Heart left ventricle (tissue), 16 donors: Measurements from ENCODE around the gene TERT. TPM values are rescaled to one million over a fixed set of nuclear protein-coding genes. Genes with fewer than 3 reads are reported as not detected.

Source experiments
- ATAC-seq, 4 donors: fragments of 200-7000 bp; cut with Tn5 transposase; one replicate each; pipeline ENCODE4 v1.9.1; 2020 to 2022; ENCODE audit warnings: moderate library complexity in 4 of 4, mild to moderate bottlenecking in 3 of 4, moderate number of reproducible peaks in 1 of 4
- DNase-seq, 5 donors: peaks; one replicate each; pipeline ENCODE4 v3.0.0-alpha.2; 2020
- H3K27ac ChIP-seq, 12 donors: fragments of 200-600 bp; sonication (generic) in 4 of 12; one replicate each; pipeline versions ENCODE4 v1.5.0 to v1.8.0; 2016 to 2022; ENCODE audit warnings: mild to moderate bottlenecking in 2 of 12
- H3K27me3 ChIP-seq, 9 donors: fragments of 200-600 bp; sonication (generic) in 2 of 9; one replicate each; pipeline versions ENCODE4 v1.5.1 to v1.8.0; 2016 to 2022; ENCODE audit warnings: mild to moderate bottlenecking in 3 of 9
- H3K36me3 ChIP-seq, 9 donors: fragments of 200-600 bp; sonication (generic) in 2 of 9; one replicate each; pipeline versions ENCODE4 v1.5.0 to v1.8.0; 2018 to 2022; ENCODE audit warnings: mild to moderate bottlenecking in 2 of 9
- H3K4me1 ChIP-seq, 12 donors: fragments of 200-600 bp; sonication (generic) in 4 of 12; one replicate each; pipeline versions ENCODE4 v1.5.0 to v1.8.0; 2016 to 2022; ENCODE audit warnings: mild to moderate bottlenecking in 3 of 12
- H3K4me3 ChIP-seq, 12 donors: fragments of 200-600 bp; sonication (generic) in 4 of 12; one replicate each; pipeline versions ENCODE4 v1.5.0 to v1.8.0; 2017 to 2022; ENCODE audit warnings: mild to moderate bottlenecking in 9 of 12, moderate library complexity in 4 of 12
- H3K9me3 ChIP-seq, 12 donors: fragments of 200-600 bp; sonication (generic) in 4 of 12; one replicate each; pipeline versions ENCODE4 v1.5.0 to v1.8.0; 2016 to 2022; ENCODE audit warnings: mild to moderate bottlenecking in 1 of 12
- POLR2A ChIP-seq, 2 donors: fragments of 450-650 bp; IDR thresholded peaks; one replicate each; pipeline ENCODE4 v1.6.1; 2017; ENCODE audit warnings: antibody characterized with exemption in 2 of 2, mild to moderate bottlenecking in 2 of 2, moderate library complexity in 2 of 2
- WGBS, 4 donors: extraction: QIAGEN DNeasy Blood & Tissue Kit in 2 of 4; methylation state at CpG; one replicate each; pipeline versions ENCODE4 v1.1.5 to v1.1.7; 2013 to 2018; 5-methylcytosine and 5-hydroxymethylcytosine counted together
- intact Hi-C, 10 donors: fragments of 100-400 bp; cut with DNase I; formaldehyde crosslinking; loops; one replicate each; pipeline versions ENCODE4 v1.11.1 to v1.14.2; 2022
- polyA plus RNA-seq, 2 donors: library from polyadenylated mRNA; stranded (reverse); fragments of 200-250 nt; gene quantifications; one replicate each; pipeline ENCODE4 v1.2.3, GENCODE V29; 2013
- total RNA-seq, 9 donors: library from RNA; depleted of rRNA in 2 of 9; stranded (reverse); fragments of >200 nt in 2 of 9; fragmentation: NEBNext Ultra II Directional in 3 of 9; extraction: Animal tissue kit (Norgen Biotek cat#: 25700) in 3 of 9; gene quantifications; one replicate each; pipeline versions ENCODE4 v1.1.0 to v1.2.4, GENCODE V29; 2016 to 2023
- TF ChIP-seq, protein P1 (sequence below), 12 donors: fragments of 200-600 bp; sonication (generic) in 4 of 12; IDR thresholded peaks; one replicate each; pipeline versions ENCODE4 v1.5.0 to v1.8.0; 2018 to 2022; ENCODE audit warnings: antibody characterized with exemption in 12 of 12, mild to moderate bottlenecking in 5 of 12
- donor health status: ischemic (EF 13 %, LVEDD 7.1; RV severe dilation, severe dysfunction).
- donor health status: healthy with polysubstance abuse.
- donor health status: DM: no; HTN: yes; CAD: no.
- donor health status: DM: no; HTN: no; CAD: no.
- donor health status: ischemic (EF 25% LVEDD 6.9; RV normal size, moderate dysfunction).
- donor health status: ischemic (EF 25% LVEDD 5.7; RV mildly dilated, moderate dysfunction).
- donor health status: healthy.
- donor health status: DM: yes; HTN: yes; CAD: no.
- donor health status: ischemic (EF 35%, LVEDD 5.7; RV mildly dilated, moderate dysfunction).
- donor health status: nonischemic (EF 11% LVEDD 7.7; RV severe dilation, severe dysfunction).
- donor health status: DM: yes; HTN: yes; CAD: no.
- donor health status: PGD.
- donor health status: ischemic (EF 29% LVEDD 5.4; RV normal size, mild dysfunction).
- donor health status: nonischemic (EF 23%, LVEDD 6.1; RV moderate dilation, normal function).

TERT gene
- total and polyA plus RNA-seq, 11 donors: not detected

DNA sequence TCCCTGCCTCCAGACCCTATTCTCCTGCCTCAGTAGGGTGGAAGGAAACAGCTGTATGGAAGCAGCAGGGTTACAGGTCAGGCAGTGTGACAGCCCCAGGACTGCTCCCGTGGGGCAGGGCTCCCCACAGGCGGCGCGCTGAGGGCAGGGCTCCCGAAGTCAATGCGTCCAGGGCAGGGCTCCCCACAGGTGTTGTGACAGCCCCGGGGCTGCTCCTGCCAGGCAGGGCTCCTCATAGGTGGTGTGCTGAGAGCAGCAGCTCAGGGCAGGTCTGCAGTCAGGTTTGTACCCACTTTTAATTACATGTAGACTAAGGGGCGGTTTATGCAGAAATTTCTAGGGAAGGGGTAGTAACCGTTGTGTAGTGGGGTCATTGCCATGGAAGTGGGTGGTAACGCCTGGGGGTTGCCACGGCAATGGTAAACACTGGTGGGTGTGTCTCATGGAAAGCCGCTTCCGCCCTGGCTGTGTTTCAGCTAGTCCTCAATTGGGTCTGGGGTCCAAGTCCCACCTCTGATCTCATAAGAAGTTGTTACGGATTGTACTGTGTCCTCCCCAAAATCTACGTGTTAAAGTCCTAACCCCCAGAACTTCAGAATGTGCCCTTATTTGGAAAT is 16.7 kb upstream of the TERT start:
- no peak for TF ChIP-seq POLR2A (IDR thresholded peaks at IDR 0.05)
- TF ChIP-seq, protein P1, sequence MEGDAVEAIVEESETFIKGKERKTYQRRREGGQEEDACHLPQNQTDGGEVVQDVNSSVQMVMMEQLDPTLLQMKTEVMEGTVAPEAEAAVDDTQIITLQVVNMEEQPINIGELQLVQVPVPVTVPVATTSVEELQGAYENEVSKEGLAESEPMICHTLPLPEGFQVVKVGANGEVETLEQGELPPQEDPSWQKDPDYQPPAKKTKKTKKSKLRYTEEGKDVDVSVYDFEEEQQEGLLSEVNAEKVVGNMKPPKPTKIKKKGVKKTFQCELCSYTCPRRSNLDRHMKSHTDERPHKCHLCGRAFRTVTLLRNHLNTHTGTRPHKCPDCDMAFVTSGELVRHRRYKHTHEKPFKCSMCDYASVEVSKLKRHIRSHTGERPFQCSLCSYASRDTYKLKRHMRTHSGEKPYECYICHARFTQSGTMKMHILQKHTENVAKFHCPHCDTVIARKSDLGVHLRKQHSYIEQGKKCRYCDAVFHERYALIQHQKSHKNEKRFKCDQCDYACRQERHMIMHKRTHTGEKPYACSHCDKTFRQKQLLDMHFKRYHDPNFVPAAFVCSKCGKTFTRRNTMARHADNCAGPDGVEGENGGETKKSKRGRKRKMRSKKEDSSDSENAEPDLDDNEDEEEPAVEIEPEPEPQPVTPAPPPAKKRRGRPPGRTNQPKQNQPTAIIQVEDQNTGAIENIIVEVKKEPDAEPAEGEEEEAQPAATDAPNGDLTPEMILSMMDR (IDR thresholded peaks at IDR 0.05): no peak
- no peaks in the 10 kb centered on the region for H3K36me3 ChIP-seq
- WGBS, 4 donors: 86 to 94% (median 88%) methylated on average over 13 to 15 of the region's 15 CpGs
- intact Hi-C loops: no loop called here
- no peak for ATAC-seq
- no peak overlapping the region for H3K27ac ChIP-seq
- no peak overlapping the region for H3K4me3 ChIP-seq
- peaks cover 0 to 25% (median 0%) of the 10 kb centered on the region in 9 donors for H3K27me3 ChIP-seq
- peaks cover 0 to 3% (median 0%) of the 10 kb centered on the region in 12 donors for H3K9me3 ChIP-seq
- no peak for DNase-seq
- H3K4me1 ChIP-seq: peaks cover 0 to 37% (median 0%) of the 10 kb centered on the region in 12 donors

DNA sequence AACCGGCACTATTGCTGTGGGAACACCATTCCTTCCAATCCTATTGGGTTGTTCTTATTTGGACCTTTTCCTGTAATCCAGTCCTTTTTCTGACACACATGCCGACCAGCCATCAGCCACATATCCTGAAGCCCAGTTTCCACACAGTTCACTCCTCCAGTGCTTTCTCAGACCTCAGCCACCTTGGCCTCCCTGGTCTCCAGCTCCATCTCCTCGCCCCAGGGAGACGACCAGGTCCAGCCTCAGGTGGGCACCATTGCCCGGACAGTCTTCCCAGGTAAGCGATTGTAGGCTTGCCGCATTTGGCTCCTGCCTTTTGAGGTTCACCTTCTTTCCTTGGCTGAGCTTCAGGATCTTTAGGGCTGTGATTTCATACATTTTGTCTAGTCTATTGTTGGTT is 15.2 kb upstream of the TERT start:
- Histone ChIP-seq H3K4me3 (no peak overlapping the region), H3K4me1 (peaks cover 0 to 24% (median 0%) of the 10 kb centered on the region in 12 donors), H3K27me3 (peaks cover 0 to 29% (median 0%) of the 10 kb centered on the region in 9 donors), H3K36me3 (no peaks in the 10 kb centered on the region), H3K9me3 (peaks cover 0 to 3% (median 0%) of the 10 kb centered on the region in 12 donors), H3K27ac (no peak overlapping the region)
- WGBS, 4 donors: 84 to 91% (median 89%) methylated on average over 7 of the region's 7 CpGs
- TF ChIP-seq, protein P1 (IDR thresholded peaks at IDR 0.05): no peak
- TF ChIP-seq POLR2A (IDR thresholded peaks at IDR 0.05): no peak
- ATAC-seq: no peak
- DNase-seq: no peak
- intact Hi-C loops: no loop called here

DNA sequence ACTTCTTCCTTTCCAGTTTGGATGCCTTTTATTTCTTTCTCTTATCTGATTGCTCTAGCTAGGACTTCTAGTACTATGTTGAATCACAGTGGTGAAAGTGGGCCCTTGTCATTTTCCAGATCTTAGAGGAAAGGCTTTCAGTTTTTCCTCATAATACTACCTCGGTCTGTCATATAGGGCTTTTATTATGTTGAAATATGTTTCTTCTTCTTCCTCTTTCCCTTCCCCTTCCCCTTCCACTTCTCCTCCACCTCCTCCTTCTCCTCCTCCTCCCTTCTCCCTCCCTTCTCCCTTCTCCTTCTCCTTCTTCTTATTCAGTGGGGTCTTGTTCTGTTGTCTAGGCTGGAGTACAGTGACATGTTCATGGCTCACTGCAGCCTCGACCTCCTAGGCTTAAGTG is 9.2 kb upstream of the TERT start:
- intact Hi-C loops: no loop called here
- no peak for DNase-seq
- H3K36me3 ChIP-seq: no peaks in the 10 kb centered on the region
- H3K9me3 ChIP-seq: peaks cover 0 to 11% (median 0%) of the 10 kb centered on the region in 12 donors
- no peak overlapping the region for H3K4me3 ChIP-seq
- no peaks in the 10 kb centered on the region for H3K4me1 ChIP-seq
- H3K27me3 ChIP-seq: peaks cover 0 to 6% (median 0%) of the 10 kb centered on the region in 9 donors
- ATAC-seq: no peak
- no peak overlapping the region for H3K27ac ChIP-seq
- WGBS, 4 donors: 63 to 72% (median 68%) methylated on average over 2 of the region's 2 CpGs
- no peak for TF ChIP-seq POLR2A (IDR thresholded peaks at IDR 0.05)
- TF ChIP-seq, protein P1 (IDR thresholded peaks at IDR 0.05): no peak

DNA sequence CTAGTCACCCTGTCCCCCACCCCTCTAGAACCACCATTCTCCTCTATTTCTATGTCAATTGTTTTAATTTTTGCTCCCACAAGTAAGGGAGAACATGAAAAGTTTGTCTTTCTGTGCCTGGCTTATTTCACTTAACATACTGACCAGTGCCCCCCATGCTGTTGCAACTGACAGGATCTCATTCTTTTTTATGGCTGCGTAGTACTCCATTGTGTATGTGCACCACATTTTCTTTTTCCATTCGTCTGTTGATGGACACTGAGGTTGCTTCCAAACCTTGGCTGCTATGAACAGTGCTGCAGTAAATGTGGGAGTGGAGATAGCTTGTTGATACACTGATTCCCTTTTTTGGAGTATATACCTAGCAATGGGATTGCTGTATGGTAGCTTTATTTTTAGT is 7.4 kb upstream of the TERT start:
- ATAC-seq: no peak
- WGBS, 4 donors: 83 to 90% (median 87%) methylated on average over 2 of the region's 2 CpGs

More for the DNA sequence above, 7.4 kb upstream of the TERT start:
- no peak for DNase-seq
- peaks cover 0 to 11% (median 0%) of the 10 kb centered on the region in 12 donors for H3K9me3 ChIP-seq
- H3K27ac ChIP-seq: no peak overlapping the region
- TF ChIP-seq POLR2A (IDR thresholded peaks at IDR 0.05): no peak
- TF ChIP-seq, protein P1 (IDR thresholded peaks at IDR 0.05): no peak
- H3K4me1 ChIP-seq: no peaks in the 10 kb centered on the region
- H3K36me3 ChIP-seq: no peaks in the 10 kb centered on the region
- H3K4me3 ChIP-seq: no peak overlapping the region
- peaks cover 0 to 12% (median 0%) of the 10 kb centered on the region in 9 donors for H3K27me3 ChIP-seq
- intact Hi-C loops: no loop called here
